Fibroblast of peridontal ligament (primary cell): ENCODE results near the gene AOC2.
"Not testable (repeated sequence)": the region's sequence is repeated elsewhere in the genome, so short reads cannot be mapped to it uniquely, and the experiment has no call there.

ENCODE experiments used
- DNase-seq: peaks from one replicate; pipeline ENCODE4 v3.0.0-alpha.2; 2010; ENCODE audit errors: extremely low read depth

The AOC2 gene

DNA sequence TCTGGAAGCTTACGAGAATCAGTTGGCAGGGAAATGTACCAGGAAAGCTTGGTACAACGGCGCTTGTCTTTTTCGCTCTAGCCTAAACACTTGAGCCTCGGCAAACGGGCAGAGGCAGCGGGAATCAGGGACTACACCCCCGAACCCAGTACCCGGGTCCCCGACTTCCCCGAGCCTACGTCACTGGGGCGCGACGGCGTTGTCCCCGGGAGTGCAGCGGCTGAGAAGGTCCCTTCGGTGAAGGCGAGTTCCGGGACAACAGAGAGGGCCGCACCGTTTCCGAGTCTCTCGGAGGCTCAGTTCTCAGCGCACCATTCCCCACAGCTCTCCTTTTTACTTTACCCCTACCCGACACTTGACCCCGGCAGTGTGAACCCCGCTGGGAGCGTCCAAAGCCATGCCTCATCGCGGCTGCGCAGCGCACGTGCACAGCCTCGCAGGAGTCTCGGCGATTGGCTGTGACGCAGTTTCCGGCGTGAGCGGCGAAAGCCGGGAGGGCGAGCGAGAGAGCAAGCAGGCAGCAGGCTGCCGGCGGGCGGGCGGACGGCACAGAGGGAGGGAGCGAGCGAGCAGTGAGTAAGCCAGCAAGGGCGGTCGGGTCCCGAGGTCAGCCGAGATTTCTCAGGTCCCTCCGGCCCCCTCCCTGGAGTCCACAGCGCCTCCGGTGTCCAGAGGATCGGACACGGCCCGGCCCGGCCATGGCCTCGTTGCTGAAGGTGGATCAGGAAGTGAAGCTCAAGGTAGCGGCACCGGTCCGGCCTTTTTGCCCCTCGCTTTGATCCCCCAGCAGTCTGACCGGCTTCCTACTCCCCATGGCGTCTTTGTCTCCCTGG is 11.2 kb upstream of the AOC2 start, which contains the start of gene PSME3:
Gene PSME3 (plus strand): TSS at position 464 of the 833 bp plus-strand sequence. CDS start 235 bp downstream, at position 699.
- peak; percentile 83 for DNase-seq

DNA sequence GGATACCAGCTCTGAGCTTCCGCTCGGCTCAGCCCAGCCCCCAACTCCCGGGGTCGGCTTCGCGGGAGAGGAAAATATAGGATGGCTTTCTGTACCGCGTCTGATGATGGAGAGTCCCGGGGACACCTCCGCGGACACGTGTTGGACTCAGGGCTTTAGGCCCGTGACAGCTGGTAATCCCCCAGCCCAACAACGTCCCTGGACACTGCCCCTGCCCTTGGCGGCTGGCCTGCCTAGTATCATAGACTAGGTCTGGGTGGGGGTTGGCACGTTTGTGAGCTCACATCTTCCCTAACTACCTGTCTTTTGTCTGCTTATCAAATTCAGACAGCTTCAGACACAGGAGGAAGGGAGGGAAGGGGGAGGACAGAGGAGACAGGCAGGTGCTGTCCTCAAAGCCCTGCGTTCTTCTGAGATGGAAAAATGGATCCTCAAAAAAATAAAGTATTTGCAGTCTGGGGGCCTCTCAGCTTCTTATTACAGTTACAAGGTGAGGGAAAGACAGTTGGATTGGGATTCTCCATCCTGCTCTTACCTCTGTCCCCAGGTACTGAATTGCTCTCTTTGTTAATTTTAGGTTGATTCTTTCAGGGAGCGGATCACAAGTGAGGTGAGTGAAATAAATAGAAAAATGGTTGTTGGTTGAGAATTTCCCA is 10.5 kb upstream of the AOC2 start:
- DNase-seq: no peak

GRCh38 chr17:42835732-42836131 is 8.6 kb upstream of the AOC2 start:
- DNase-seq: no peak

DNA sequence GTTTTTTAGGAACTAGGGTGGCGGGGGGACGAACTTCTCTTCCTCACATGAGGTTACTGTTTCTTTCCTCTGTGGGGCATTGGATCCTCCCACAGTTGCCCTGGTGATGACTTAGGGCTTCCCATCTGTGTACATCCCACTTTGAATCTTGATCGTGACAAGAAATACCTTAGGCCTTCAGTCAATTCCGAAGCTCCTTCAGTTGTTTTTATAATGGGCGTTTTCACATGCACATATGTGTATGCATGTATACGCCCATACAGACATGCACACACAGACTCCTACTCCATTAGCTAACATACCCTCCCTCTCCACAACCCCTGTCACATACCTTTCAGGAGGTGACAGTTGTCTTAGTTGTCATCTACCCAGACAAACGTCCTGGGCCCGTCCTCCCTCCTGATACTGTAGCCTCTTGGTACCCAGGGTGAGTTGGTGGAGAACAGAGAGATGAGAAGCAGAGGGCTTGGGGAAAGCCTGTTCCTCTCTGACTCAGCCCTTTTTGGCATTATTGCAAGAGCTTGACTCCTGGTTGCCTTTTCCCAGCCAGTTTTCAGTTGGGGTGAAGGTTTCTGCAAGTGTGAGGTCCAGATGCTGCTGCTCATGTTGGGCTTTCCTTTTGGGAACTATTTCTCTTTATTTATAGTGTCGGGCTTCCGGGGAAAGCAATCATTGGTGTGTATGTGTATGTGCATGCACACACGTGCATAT is 2.2 kb upstream of the AOC2 start:
- peak; percentile 68 for DNase-seq

GRCh38 chr17:42843358-42843934 is 934 bp upstream of the AOC2 start:
- peak; percentile 86 for DNase-seq

DNA sequence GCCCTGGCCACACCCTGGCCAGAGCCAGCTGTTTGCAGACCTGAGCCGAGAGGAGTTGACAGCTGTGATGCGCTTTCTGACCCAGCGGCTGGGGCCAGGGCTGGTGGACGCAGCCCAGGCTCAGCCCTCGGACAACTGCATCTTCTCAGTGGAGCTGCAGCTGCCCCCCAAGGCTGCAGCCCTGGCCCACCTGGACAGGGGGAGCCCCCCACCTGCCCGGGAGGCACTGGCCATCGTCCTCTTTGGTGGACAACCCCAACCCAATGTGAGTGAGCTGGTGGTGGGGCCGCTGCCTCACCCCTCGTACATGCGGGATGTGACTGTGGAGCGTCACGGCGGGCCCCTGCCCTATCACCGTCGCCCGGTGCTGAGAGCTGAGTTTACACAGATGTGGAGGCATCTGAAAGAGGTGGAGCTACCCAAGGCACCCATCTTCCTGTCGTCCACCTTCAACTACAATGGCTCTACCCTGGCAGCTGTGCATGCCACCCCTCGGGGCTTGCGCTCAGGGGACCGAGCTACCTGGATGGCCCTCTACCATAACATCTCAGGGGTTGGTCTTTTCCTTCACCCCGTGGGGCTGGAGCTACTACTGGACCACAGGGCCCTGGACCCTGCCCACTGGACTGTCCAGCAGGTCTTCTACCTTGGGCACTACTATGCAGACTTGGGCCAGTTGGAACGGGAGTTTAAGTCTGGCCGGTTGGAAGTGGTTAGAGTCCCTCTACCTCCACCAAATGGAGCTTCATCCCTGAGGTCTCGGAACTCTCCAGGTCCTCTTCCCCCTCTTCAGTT is 578 bp downstream of the AOC2 start:
- DNase-seq: no peak

GRCh38 chr17:42845556-42845917 is 1.2 kb downstream of the AOC2 start:
- DNase-seq: no peak

DNA sequence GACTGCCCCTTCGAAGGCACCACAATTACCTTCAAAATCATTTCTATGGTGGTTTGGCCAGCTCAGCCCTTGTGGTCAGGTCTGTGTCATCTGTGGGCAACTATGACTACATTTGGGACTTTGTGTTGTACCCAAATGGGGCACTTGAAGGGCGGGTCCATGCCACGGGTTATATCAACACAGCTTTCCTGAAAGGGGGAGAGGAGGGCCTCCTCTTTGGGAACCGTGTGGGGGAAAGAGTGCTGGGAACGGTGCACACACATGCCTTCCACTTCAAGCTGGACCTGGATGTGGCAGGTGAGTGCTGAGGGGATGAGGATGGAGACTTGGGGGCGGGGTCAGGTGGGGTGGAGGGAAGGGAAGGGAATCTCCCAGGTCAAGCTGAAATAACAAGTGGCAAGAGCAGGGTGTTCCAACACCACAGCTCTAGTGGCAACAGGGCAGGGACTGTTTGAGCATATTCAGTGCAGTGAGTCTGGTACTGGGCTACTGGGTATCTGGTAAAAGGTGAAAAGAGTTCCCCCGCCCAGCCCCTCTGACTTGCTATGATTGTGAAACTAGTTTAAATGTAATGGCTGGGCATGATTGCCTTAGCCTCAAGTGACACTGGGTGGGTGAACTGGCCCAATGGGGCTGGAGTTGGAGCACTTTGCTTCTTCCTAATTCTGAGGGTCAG is 1.7 kb downstream of the AOC2 start:
- no peak for DNase-seq

- peak; percentile 46 for DNase-seq
Measured at GRCh38 chr17:42846594-42847280, 2.4 kb downstream of the AOC2 start.

DNA sequence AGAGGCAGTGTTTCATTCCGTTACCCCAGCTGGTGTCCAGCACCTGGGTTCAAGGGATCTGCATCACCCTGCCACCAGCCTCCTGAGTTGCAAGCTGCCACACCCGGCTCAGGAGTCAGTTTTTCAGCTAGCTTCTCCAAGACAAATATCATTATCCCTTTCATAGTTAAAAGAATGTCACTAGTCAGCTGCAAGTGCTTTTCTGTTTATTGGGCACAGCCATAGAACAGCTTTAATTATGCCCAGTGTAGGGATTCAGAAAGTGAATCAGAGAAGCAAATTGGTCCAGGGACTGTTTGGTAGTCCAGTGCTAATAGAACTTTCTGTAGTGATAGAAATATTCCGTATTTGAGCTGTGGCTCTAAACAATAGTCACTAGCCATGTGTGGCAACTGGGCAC is 3.7 kb downstream of the AOC2 start:
- DNase-seq: no peak

GRCh38 chr17:42849031-42849430 is 4.7 kb downstream of the AOC2 start:
- DNase-seq: no peak

DNA sequence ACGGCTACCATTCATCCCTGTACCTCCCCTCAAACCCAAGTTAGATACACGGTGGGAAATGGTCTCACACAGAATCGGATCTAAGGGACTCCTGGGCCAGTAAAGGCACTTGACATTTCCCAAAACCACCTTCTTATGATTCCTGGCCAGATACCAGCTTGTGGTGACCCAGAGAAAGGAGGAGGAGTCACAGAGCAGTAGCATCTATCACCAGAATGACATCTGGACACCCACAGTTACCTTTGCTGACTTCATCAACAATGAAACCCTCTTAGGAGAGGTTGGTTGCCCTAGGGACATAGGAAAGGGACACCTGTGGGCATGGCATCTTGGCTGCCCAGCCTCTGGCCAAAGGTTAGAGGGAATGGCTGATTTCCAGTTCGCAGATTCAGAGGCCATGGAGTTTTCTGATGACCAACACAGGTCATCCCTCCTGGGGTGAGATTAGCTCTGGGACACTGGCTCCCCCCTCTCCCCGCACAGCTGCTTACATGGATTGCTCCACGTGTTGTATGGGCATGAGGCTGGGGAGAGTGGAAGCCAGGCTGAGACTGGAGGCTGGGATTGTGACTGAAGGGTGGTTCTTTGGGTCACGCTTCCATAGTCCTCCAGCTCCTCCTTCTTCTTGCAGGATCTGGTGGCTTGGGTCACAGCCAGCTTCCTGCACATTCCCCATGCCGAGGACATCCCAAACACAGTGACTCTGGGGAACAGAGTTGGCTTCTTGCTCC is 5.2 kb downstream of the AOC2 start:
- DNase-seq: no peak

GRCh38 chr17:42850954-42851353 is 6.6 kb downstream of the AOC2 start, which contains the start of gene AOC3:
Gene AOC3, plus strand, starts transcription at chr17:42851199. Its CDS starts 145 bp downstream, at chr17:42851344.
- no peak for DNase-seq

GRCh38 chr17:42851371-42852240 is 7.2 kb downstream of the AOC2 start:
- not testable (repeated sequence) for DNase-seq

DNA sequence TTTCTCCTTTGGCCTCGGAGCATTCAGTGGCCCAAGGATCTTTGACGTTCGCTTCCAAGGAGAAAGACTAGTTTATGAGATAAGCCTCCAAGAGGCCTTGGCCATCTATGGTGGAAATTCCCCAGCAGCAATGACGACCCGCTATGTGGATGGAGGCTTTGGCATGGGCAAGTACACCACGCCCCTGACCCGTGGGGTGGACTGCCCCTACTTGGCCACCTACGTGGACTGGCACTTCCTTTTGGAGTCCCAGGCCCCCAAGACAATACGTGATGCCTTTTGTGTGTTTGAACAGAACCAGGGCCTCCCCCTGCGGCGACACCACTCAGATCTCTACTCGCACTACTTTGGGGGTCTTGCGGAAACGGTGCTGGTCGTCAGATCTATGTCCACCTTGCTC is 8.0 kb downstream of the AOC2 start:
- no peak for DNase-seq

GRCh38 chr17:42853004-42853403 is 8.6 kb downstream of the AOC2 start:
- no peak for DNase-seq

DNA sequence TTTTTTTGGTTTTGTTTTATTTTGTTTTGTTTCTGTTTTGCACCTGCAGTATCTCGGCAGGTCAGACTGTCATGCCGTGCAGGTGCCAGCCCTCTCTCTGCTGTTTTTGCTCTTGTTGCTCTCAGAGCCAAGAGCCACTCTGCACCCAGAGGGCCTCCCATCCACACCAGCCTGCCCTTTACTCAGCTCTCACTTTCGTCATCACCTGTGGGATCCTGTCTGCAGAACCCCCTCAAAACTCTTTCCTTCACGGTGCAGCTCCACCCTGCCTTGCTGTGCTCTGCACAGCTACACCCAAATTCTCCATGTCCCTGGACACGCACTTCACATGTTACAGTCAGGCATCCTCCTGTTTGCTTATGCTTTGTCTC is 9.2 kb downstream of the AOC2 start:
- DNase-seq: no peak

- no peak for DNase-seq
Measured at GRCh38 chr17:42853968-42854790, 9.8 kb downstream of the AOC2 start.
